MCF 10A (cell line): ENCODE results near the gene PDE4D. TPM values are rescaled to one million over a fixed set of nuclear protein-coding genes. Genes with fewer than 3 reads are reported as not detected.

Experiments
- BruUV-seq: library from RNA; stranded (reverse); fragments of 400-500 nt; replicated peaks from 2 replicates; lab custom pipeline; 2021; lab: Mats Ljungman, UMichigan
- CTCF ChIA-PET: fragments of 300-600 bp; sonication (Branson Sonifier 250); formaldehyde crosslinking; extraction: SDS; loops from one replicate; lab custom pipeline; 2021; ENCODE audit warnings: antibody characterized with exemption, inconsistent platforms; lab: Yijun Ruan, JAX
- POLR2A ChIA-PET: fragments of 300-600, 350-650 bp; sonication (Branson Sonifier 250); formaldehyde crosslinking; extraction: SDS; loops from one replicate; lab custom pipeline; 2020; ENCODE audit warnings: antibody characterized with exemption, inconsistent platforms; lab: Yijun Ruan, JAX
- DNase-seq: peaks from one replicate; pipeline ENCODE4 v3.0.0-alpha.2; 2018; ENCODE audit not compliant: unreplicated experiment
- H3K27ac Mint-ChIP-seq: one replicate; pipeline ENCODE4 v1.8.0; 2022; ENCODE audit warnings: mild to moderate bottlenecking, low read depth, mixed read lengths; ENCODE audit not compliant: unreplicated experiment
- H3K27me3 Mint-ChIP-seq: one replicate; pipeline ENCODE4 v1.8.0; 2022; ENCODE audit warnings: mixed read lengths; ENCODE audit not compliant: insufficient read depth, unreplicated experiment
- H3K36me3 Mint-ChIP-seq: one replicate; pipeline ENCODE4 v1.8.0; 2022; ENCODE audit warnings: mild to moderate bottlenecking, moderate library complexity, mixed read lengths; ENCODE audit not compliant: insufficient read depth, unreplicated experiment
- H3K4me1 Mint-ChIP-seq: one replicate; pipeline ENCODE4 v1.8.0; 2022; ENCODE audit warnings: mixed read lengths; ENCODE audit not compliant: insufficient read depth, unreplicated experiment
- H3K4me3 Mint-ChIP-seq: one replicate; pipeline ENCODE4 v1.8.0; 2022; ENCODE audit warnings: mild to moderate bottlenecking, moderate library complexity, mixed read lengths; ENCODE audit not compliant: unreplicated experiment
- H3K9me3 Mint-ChIP-seq: one replicate; pipeline ENCODE4 v1.8.0; 2022; ENCODE audit warnings: mixed read lengths; ENCODE audit not compliant: unreplicated experiment
- intact Hi-C: fragments of 100-400 bp; cut with micrococcal nuclease; formaldehyde crosslinking; loops from 2 replicates; pipeline ENCODE4 v1.14.1; 2022
- total RNA-seq: library from RNA; stranded (reverse); gene quantifications from 2 replicates; pipeline ENCODE4 v1.2.3, GENCODE V29; 2022
- TF ChIP-seq, protein P1 (sequence below): fragments of 200-600 bp; IDR thresholded peaks from one replicate; pipeline ENCODE4 v1.8.0; 2022; ENCODE audit warnings: antibody characterized with exemption, mild to moderate bottlenecking; ENCODE audit not compliant: unreplicated experiment

PDE4D gene
- total RNA-seq, 1 experiment from 2014 or later, result 85.0 TPM

DNA sequence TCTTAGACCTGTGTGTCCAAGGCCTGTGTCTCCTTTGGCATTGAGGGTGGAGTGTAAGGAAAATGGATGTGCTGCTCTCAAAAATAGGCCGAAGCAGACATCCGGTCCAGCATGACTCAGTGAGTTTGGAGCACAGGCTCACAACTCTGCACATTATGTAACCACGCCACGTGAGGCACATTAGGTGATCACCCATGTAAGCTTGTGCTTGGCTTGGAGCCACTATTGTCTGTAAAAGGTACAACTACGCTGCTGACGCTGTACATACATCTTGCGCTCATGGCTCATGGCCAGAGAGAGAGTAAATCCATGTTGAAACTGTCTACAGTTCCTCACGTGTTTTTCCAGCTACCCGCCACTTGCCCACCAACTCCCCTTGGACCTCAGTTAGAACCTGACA, 177.5 kb downstream of the PDE4D start:
- Mint-ChIP-seq H3K36me3 (peaks cover 30% of the 10 kb centered on the region), H3K27ac (peak overlapping the region; percentile 69), H3K4me3 (no peak overlapping the region), H3K27me3 (no peaks in the 10 kb centered on the region), H3K9me3 (no peaks in the 10 kb centered on the region), H3K4me1 (peaks cover 17% of the 10 kb centered on the region)
- DNase-seq, result peak; percentile 99
- intact Hi-C loops, result no loop called here
- no TSS peak for BruUV-seq
- ChIA-PET CTCF (interaction anchor here (1.0 kb wide), 1 partner anchor 8 kb away, joined by 3 read pairs; no protein-coding TSS in a partner anchor), POLR2A (interaction anchor here (1.0 kb wide), 1 partner anchor 52 kb away, joined by 3 read pairs; no protein-coding TSS in a partner anchor)
- TF ChIP-seq, protein P1, sequence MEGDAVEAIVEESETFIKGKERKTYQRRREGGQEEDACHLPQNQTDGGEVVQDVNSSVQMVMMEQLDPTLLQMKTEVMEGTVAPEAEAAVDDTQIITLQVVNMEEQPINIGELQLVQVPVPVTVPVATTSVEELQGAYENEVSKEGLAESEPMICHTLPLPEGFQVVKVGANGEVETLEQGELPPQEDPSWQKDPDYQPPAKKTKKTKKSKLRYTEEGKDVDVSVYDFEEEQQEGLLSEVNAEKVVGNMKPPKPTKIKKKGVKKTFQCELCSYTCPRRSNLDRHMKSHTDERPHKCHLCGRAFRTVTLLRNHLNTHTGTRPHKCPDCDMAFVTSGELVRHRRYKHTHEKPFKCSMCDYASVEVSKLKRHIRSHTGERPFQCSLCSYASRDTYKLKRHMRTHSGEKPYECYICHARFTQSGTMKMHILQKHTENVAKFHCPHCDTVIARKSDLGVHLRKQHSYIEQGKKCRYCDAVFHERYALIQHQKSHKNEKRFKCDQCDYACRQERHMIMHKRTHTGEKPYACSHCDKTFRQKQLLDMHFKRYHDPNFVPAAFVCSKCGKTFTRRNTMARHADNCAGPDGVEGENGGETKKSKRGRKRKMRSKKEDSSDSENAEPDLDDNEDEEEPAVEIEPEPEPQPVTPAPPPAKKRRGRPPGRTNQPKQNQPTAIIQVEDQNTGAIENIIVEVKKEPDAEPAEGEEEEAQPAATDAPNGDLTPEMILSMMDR, result no peak

DNA sequence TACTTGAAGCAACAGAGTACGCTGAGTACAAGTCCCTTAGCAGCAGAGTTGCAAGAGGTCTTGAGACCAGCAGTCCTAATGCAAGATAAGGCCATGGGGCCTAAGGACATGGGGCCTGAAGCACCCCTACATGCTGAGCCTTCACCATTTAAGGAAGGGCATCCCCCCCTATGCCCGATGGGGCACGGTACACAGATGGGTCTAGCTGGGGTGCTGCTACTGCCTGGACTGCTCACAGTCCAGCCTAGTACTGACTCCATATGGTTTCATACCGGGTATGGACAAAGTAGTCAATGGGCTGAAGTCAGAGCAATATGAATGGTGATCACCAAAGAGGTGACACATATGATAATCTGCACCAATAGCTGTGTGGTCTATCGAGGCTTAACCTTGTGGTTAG, 178.3 kb downstream of the PDE4D start:
- DNase-seq, result no peak
- Mint-ChIP-seq H3K36me3 (peaks cover 30% of the 10 kb centered on the region), H3K27ac (no peak overlapping the region), H3K4me3 (no peak overlapping the region), H3K9me3 (no peaks in the 10 kb centered on the region), H3K4me1 (peaks cover 20% of the 10 kb centered on the region), H3K27me3 (no peaks in the 10 kb centered on the region)
- no TSS peak for BruUV-seq
- ChIA-PET POLR2A (no interaction called here), CTCF (interaction anchor here (1.0 kb wide), 1 partner anchor 9 kb away, joined by 3 read pairs; no protein-coding TSS in a partner anchor)
- intact Hi-C loops, result no loop called here
- TF ChIP-seq, protein P1, result no peak

DNA sequence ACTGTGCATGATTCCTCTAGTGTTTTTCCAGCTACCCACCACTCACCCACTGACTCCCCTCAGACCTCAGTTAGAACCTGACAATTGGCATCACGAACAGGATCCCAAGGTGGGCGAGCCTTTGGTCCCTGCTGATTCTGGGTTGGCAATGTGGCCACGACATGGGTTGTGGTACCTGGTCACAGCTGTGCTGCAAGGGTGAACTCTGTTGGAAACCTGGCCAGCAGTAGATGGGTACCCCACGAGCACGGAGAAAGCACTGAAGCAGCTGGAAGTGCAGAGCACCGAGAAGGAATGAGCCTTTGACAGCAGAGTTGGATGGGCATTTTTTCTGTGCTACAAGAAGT, 180.1 kb downstream of the PDE4D start:
- TF ChIP-seq, protein P1, result no peak
- H3K9me3 Mint-ChIP-seq, result no peaks in the 10 kb centered on the region
- H3K27me3 Mint-ChIP-seq, result no peaks in the 10 kb centered on the region
- H3K27ac Mint-ChIP-seq, result no peak overlapping the region
- H3K4me3 Mint-ChIP-seq, result no peak overlapping the region
- H3K36me3 Mint-ChIP-seq, result peaks cover 30% of the 10 kb centered on the region
- peaks cover 30% of the 10 kb centered on the region for H3K4me1 Mint-ChIP-seq
- no peak for DNase-seq
- POLR2A ChIA-PET, result interaction anchor here (0.7 to 1.1 kb wide), 2 partner anchors 32 to 694 kb away, joined by 3 read pairs; no protein-coding TSS in a partner anchor
- CTCF ChIA-PET, result interaction anchor here (0.6 to 1.2 kb wide), 3 partner anchors 12 to 1179 kb away, joined by 3 to 7 read pairs (median 3); no protein-coding TSS in a partner anchor
- intact Hi-C loops, result no loop called here
- BruUV-seq, result no TSS peak

DNA sequence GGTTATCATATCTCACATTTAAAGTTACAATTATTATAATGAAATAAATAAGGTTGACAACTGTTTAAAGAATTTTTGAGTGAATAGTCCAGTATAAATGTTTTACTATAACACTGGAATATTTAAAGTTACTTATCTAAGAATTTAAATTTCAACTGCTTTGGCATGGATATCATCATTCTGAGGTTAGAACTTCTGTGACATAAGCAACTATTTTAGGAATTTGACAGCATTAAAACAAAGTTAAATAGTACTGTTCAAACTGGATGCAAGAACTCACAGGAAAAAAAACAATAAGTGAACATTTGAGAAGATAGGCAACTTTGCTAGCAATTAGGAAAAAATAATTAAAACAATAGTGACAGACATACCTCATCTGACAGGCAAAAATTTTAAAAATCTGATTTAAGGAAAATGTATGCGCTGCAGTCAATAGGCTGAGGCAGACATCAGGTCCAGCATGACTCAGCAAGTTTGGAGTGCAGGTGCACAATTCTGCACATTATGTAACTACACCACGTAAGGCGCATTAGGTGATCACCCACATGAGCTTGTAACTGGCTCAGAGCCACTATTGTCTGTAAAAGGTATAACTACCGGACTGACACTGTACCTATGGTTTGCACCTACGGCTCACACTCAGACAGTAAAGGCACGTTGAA, 180.6 kb downstream of the PDE4D start:
- Mint-ChIP-seq H3K27me3 (no peaks in the 10 kb centered on the region), H3K4me3 (no peak overlapping the region), H3K36me3 (peaks cover 35% of the 10 kb centered on the region), H3K9me3 (no peaks in the 10 kb centered on the region), H3K27ac (no peak overlapping the region), H3K4me1 (peaks cover 30% of the 10 kb centered on the region)
- intact Hi-C loops, result no loop called here
- ChIA-PET POLR2A (interaction anchor here (0.7 to 1.1 kb wide), 2 partner anchors 32 to 694 kb away, joined by 3 read pairs; no protein-coding TSS in a partner anchor), CTCF (interaction anchor here (0.6 to 1.2 kb wide), 3 partner anchors 12 to 228 kb away, joined by 3 to 7 read pairs (median 3); no protein-coding TSS in a partner anchor)
- DNase-seq, result peak; percentile 44
- BruUV-seq, result no TSS peak
- TF ChIP-seq, protein P1, result no peak
